DND-41 (cell line): ENCODE results near the gene MMP11.

ENCODE experiments used
- EZH2 ChIP-seq: IDR thresholded peaks from 3 replicates; pipeline ENCODE4 v1.6.1; 2012; ENCODE audit warnings: borderline replicate concordance, low read depth, mild to moderate bottlenecking, moderate library complexity, low read length, inconsistent platforms; ENCODE audit not compliant: severe bottlenecking
- TF ChIP-seq, protein P1 (sequence below): IDR thresholded peaks from 2 replicates; pipeline ENCODE4 v1.5.1; 2012; ENCODE audit warnings: borderline replicate concordance, low read length, moderate library complexity, mild to moderate bottlenecking; ENCODE audit not compliant: poor library complexity, severe bottlenecking; ENCODE audit errors: extremely low read depth

DNA sequence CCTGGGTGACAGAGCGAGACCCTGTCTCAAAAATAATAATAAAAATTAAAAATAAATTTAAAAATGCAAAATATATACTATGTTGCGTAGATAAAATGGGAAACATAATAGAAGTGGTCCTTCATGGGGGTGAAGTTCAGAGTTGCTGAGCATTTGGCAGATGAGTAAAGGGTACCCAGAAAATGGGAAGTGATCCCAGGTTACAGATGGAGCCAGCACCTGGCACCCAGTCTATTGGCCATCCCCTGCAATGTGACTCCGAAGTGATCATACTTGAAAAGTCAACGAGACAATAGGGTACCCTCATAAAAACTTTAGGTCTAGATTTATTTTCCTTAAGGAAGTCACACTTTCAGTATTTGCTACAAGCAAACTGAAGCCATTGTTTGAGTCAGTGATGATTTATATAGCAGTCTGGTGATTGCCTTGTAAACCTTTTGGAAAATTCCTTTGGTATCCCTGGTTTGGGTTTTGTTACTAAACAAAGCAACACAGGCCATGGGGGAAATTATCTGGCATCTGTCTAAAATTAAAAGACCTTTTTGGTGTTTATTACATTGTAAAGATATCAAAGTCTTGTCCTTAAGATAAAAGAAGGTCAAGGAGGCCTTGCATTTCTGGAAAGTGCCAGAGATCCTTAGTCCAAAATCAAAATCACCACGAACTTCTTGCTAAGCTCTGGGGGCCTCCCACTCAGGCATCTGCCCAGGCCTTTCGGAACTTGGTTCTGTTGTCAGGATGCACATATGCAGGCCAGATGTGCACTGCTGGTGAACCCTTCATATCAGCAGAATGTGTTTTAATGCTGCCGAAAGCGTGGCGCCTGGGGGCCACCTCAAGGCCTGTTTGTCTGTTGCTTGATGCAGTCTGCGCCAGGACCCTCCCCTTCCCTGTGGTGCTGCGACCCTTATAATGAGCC, 18.4 kb downstream of the MMP11 start:
- TF ChIP-seq, protein P1, sequence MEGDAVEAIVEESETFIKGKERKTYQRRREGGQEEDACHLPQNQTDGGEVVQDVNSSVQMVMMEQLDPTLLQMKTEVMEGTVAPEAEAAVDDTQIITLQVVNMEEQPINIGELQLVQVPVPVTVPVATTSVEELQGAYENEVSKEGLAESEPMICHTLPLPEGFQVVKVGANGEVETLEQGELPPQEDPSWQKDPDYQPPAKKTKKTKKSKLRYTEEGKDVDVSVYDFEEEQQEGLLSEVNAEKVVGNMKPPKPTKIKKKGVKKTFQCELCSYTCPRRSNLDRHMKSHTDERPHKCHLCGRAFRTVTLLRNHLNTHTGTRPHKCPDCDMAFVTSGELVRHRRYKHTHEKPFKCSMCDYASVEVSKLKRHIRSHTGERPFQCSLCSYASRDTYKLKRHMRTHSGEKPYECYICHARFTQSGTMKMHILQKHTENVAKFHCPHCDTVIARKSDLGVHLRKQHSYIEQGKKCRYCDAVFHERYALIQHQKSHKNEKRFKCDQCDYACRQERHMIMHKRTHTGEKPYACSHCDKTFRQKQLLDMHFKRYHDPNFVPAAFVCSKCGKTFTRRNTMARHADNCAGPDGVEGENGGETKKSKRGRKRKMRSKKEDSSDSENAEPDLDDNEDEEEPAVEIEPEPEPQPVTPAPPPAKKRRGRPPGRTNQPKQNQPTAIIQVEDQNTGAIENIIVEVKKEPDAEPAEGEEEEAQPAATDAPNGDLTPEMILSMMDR: no peak
- no peak for TF ChIP-seq EZH2
